HCT116 (cell line): Measurements from ENCODE around the gene RGS19.

ENCODE experiments used
- CTCF ChIP-seq, 3 experiments: fragments of 200-600 bp in 1 of 3; sonication (generic) in 1 of 3; IDR thresholded peaks in 2 of 3; conservative IDR thresholded peaks in 1 of 3; 2 replicates each; pipeline ENCODE4 v1.5.1; 2012 to 2017; ENCODE audit warnings: low read depth in 2 of 3, low read length in 2 of 3, antibody characterized with exemption in 1 of 3, borderline replicate concordance in 1 of 3, control low read depth in 1 of 3, mild to moderate bottlenecking in 1 of 3, mixed read lengths in 1 of 3, mixed run types in 1 of 3, moderate library complexity in 1 of 3; ENCODE audit not compliant: insufficient read depth in 1 of 3
- EZH2 ChIP-seq: fragments of 200-600 bp; sonication (generic); IDR thresholded peaks from 2 replicates; pipeline ENCODE4 v1.6.1; 2017; ENCODE audit warnings: antibody characterized with exemption, mixed run types
- EZH2phosphoT487 ChIP-seq: fragments of 200-600 bp; IDR thresholded peaks from 2 replicates; pipeline ENCODE4 v1.6.1; 2018; ENCODE audit warnings: antibody characterized with exemption, borderline replicate concordance
- MAX ChIP-seq: IDR thresholded peaks from 2 replicates; pipeline ENCODE4 v1.6.1; 2012
- POLR2A ChIP-seq: IDR thresholded peaks from 2 replicates; pipeline ENCODE4 v1.7.0; 2011; ENCODE audit warnings: borderline replicate concordance; ENCODE audit not compliant: insufficient read depth, insufficient read length; ENCODE audit errors: extremely low read depth
- POLR2AphosphoS5 ChIP-seq: IDR thresholded peaks from 2 replicates; pipeline ENCODE4 v1.6.1; 2011; ENCODE audit warnings: mild to moderate bottlenecking, low read depth, low read length, moderate library complexity
- SP1 ChIP-seq: IDR thresholded peaks from 2 replicates; pipeline ENCODE4 v1.6.1; 2012; ENCODE audit warnings: low read depth
- ZBTB33 ChIP-seq: IDR thresholded peaks from 2 replicates; pipeline ENCODE4 v1.6.1; 2011; ENCODE audit warnings: mild to moderate bottlenecking, low read length, moderate library complexity; ENCODE audit not compliant: insufficient replicate concordance; ENCODE audit errors: extremely low read depth
- ZNF274 ChIP-seq: fragments of 200-500 bp; sonication (Bioruptor generic); IDR thresholded peaks from 2 replicates; pipeline ENCODE4 v1.6.1; 2014; ENCODE audit warnings: mild to moderate bottlenecking, low read depth, low read length, inconsistent platforms
- TF ChIP-seq, protein P1 (sequence below): IDR thresholded peaks from 2 replicates; pipeline ENCODE4 v1.6.1; 2012; ENCODE audit warnings: low read depth

DNA sequence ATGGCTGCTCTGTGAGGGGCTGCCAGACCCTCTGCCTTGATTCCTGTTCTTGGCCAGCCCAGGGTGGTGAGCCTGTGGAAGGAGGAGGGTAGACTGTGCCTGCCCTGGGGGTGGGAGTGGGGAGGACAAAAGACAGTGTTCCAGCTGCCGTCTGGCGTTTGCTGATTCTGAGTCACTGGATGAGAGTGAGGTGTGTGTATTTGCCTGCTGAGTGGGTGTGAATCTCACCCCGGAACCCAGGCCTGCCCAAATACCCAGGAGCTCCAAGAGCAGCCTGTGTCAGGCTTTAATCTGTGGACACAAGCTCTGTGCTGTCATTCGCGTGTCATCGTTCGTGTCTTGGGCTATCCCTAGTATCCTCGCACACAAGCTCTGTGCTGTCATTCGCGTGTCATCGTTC lies 7.5 kb upstream of the RGS19 start:
- TF ChIP-seq ZBTB33 (no peak), CTCF (IDR thresholded peaks at IDR 0.05 in 2 of 3, conservative IDR thresholded peaks at IDR 0.05 in 1 of 3; ENCODE audit: borderline replicate concordance in 1 of 3, insufficient read depth in 1 of 3, low read depth in 2 of 3, low read length in 2 of 3) (no peak), POLR2A (no peak), ZNF274 (no peak), EZH2phosphoT487 (no peak), MAX (no peak), SP1 (no peak), EZH2 (no peak), POLR2AphosphoS5 (no peak)
- TF ChIP-seq, protein P1, sequence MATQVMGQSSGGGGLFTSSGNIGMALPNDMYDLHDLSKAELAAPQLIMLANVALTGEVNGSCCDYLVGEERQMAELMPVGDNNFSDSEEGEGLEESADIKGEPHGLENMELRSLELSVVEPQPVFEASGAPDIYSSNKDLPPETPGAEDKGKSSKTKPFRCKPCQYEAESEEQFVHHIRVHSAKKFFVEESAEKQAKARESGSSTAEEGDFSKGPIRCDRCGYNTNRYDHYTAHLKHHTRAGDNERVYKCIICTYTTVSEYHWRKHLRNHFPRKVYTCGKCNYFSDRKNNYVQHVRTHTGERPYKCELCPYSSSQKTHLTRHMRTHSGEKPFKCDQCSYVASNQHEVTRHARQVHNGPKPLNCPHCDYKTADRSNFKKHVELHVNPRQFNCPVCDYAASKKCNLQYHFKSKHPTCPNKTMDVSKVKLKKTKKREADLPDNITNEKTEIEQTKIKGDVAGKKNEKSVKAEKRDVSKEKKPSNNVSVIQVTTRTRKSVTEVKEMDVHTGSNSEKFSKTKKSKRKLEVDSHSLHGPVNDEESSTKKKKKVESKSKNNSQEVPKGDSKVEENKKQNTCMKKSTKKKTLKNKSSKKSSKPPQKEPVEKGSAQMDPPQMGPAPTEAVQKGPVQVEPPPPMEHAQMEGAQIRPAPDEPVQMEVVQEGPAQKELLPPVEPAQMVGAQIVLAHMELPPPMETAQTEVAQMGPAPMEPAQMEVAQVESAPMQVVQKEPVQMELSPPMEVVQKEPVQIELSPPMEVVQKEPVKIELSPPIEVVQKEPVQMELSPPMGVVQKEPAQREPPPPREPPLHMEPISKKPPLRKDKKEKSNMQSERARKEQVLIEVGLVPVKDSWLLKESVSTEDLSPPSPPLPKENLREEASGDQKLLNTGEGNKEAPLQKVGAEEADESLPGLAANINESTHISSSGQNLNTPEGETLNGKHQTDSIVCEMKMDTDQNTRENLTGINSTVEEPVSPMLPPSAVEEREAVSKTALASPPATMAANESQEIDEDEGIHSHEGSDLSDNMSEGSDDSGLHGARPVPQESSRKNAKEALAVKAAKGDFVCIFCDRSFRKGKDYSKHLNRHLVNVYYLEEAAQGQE: no peak
